Islet precursor cell (in vitro differentiated cells): ENCODE data around the gene PTPRR.

Source experiments
- DNase-seq: peaks from one replicate; pipeline ENCODE4 v3.0.0-alpha.2; 2018

PTPRR gene

GRCh38 chr12:70638639-70639360, 281.7 kb downstream of the PTPRR start:
- no peak for DNase-seq

DNA sequence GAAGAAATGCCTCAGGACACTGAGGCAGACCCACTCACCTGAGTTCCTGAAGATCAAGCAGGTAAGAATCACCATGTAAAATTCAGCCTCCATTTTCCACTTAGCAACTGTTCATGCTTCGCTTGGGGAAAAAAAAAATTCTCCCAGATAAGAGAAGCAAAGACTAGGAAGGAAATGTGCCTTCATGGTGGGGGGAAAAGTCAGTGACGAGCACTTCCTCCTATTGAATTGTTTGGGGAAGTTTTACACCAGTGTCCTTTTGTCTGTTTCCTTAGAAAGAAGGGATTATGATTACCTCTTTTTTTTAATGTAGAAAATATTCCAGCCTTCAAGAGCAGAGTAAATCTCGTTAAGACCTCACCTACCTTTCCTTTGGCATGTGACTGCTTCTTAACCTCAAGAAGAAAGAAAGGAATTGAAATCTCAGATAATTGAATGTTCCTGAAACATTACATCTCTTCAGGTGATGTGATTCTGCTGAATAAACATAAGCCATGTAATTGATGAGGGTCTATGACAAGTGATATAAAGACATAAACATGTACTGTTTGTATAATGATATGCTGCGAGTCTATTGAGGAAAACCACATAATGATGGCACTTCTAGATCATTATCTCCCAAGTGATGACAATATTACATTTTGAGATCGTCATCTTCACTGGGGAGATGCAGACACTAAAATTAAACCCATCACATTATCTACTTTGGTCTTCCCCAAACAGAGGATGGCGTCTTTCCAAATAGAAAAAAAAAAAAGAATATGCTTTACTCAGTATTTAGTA, 283.0 kb downstream of the PTPRR start, which contains the start of gene PTPRB:
Gene PTPRB (minus strand): TSS at position 127 of the 783 bp plus-strand sequence. CDS start 34 bp downstream, at position 93.
- DNase-seq = no peak

- no peak for DNase-seq
These were observed 284.8 kb downstream of the PTPRR start for GRCh38 chr12:70635755-70636154.

- DNase-seq = no peak
These were observed 291.6 kb downstream of the PTPRR start for GRCh38 chr12:70628701-70629480.

GRCh38 chr12:70627677-70628076, 292.9 kb downstream of the PTPRR start:
- no peak for DNase-seq

GRCh38 chr12:70626180-70626579, 294.4 kb downstream of the PTPRR start:
- DNase-seq = no peak

DNA sequence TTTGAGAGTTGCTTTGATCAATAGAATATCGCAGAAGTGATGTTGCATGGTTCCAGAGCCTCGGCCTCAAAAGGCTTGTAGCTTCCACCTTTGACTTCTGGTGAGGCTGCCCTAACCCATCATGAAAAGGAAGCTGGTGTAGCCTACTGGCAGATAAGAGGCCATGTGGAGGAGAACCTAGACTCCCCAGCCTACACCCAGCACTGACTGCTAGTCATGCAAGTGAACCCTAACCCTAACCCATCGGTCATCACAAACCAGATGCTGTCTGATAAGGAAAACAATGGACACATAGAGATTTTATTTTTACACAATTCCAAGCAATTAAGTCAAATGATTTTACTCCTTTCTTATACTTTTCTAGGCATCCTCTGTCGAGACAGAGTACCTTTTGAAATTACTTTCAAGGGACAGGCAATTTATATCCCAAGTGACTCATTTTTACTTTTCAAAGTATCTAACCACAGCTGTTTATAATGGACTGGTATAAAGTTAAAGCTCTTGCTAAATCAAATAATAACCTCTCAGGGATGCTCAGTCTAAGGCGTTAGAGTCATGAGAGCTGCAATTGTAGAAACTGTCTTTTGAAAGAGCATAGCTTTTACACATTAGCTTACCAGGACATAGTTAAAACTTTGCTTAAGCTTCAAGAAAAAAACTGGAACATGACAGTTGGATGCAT, 300.9 kb downstream of the PTPRR start:
- DNase-seq = no peak

DNA sequence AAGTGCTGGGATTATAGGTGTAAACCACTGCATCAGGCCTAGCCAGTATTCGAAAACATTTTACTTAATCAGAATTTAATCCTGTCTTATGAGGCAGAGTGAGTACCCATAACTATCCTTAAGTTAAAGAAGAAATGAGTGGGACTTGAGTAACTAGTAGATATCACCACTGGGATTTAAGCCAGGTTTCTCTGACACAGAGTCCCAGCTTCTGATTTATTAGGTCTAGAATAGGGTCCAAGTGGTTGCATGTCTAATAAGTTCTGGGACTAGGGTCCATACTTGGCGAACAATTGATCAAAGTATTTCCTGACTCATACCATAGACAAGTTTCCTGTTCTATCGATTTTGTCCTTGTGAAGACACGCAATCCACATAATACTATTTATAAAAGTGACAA, 302.2 kb downstream of the PTPRR start:
- no peak for DNase-seq

GRCh38 chr12:70617450-70617849, 303.1 kb downstream of the PTPRR start:
- DNase-seq = no peak

DNA sequence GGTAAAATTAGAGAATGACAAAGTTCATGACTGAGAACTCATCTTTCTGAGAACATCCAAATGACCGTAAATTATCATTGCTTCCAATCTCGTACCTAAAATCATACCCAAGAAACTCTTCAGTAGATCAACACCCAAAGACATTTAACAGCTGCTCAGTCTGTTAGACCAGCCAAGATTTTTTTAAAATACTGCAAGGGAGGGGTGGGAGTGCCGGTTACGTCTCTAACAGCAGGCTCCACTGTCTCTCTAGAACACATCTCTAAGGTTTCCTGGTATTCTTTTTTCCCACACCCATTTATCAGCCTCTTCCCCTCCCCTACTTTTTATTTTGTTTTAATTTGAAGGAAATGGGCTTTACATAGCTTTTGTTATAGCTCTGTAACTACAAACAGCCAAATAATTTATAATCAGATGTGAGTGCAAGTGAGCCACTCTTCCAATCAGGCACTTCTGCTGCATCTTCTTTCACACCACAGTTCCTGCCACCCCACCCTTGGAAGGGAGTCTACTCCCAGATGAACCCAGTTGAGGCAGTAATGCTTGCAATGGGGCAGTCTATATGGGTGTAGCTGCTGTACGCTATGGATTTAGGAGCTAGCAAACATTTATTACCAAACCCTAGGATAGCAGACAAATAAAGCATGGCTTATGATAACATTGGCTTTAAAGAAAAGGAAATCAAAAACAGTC, 305.2 kb downstream of the PTPRR start:
- DNase-seq = no peak

DNA sequence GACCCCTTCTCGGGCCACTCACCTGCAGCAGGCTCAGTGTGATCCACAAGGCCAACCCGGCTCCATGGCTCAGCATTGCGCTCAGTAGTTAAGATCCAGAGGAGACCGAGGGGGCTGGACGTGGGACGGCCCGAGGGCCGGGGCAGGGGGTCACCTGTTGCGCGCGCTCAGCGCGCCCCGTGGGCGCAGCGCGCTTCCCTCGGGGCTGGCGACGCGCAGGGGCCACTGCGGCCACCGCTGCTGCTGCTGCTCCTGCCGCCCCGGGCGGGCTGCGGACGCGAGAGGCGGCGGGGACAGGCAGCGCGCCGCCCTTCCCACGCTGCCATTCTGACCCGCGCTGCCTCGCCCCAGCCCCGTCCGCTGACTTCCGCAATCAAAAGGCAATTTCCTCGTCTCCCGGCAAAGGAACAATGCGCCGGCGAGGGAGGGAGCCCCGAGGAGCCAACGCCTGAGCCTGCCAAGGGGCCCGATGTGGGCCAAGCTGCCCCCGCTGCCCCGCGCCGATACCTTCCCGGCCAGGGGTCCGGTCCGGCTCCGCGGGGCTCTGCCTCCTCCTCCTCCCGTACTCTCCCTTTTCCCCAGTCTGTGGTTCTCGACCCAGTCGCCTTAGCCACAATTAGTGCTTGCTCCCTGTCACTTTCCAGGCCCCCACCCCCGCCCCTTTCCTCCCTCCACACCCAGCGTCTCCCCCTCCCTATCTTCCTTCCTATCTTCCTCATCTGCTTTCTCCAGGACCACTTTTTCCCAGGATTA, 310.6 kb downstream of the PTPRR start:
- peak; percentile 81 for DNase-seq

- DNase-seq = no peak
These were observed 311.3 kb downstream of the PTPRR start for GRCh38 chr12:70609203-70609602.

DNA sequence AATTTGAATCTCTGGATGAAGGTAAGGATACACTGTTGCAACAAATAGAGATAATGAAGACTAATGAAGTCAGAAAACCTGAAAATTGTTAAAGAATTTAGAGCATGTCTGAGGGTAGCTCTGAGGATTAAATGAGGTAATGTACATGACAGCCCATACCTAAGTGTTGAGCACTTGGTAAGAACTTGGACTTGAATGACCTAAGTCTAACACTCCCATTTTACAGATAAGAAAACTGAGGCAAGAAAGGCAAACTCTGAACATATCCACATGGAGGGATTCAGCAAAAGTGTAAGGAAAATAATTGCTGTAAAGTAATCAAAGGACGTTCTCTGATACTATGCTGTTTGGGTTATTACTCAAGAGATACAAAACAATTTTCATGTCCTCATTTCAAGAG, 312.4 kb downstream of the PTPRR start:
- DNase-seq = no peak

DNA sequence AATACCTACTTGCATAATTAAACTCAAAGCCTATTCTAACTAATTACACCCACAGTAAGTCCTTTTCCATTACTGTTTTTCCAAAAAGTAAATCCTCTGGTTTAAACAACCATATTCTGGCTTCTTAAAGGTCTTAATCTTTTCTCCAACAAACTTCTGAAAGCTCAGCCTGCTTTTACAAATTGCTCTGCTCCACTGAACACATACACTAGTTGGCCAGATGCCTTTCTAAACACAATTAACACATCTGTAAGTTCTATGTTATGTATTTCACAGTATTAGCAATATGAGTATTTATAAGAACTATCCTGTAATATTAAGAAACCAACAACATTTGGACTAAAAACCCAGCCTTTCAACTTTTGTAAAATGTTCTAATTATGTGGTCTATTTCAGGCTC, 313.4 kb downstream of the PTPRR start:
- no peak for DNase-seq

DNA sequence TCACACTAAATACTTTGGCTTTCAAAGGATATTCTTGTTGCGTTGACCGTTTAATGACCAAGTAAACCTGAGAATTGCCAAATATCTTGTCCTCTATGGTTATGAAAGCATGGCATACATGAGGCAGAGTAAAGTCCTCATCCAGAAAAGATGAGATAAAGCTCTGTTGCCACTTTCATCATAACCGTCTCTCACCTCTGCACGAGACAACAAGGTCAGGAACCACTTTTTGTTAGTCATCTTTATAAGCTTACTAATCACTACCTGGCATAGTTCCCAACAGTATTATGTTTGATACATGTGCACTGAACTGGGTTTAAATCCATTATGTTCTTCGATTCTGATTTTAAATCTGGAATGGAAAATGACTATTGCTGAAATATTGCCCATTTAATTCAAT, 314.6 kb downstream of the PTPRR start:
- no peak for DNase-seq

- DNase-seq = no peak
These were observed 315.9 kb downstream of the PTPRR start for GRCh38 chr12:70604662-70605061.

DNA sequence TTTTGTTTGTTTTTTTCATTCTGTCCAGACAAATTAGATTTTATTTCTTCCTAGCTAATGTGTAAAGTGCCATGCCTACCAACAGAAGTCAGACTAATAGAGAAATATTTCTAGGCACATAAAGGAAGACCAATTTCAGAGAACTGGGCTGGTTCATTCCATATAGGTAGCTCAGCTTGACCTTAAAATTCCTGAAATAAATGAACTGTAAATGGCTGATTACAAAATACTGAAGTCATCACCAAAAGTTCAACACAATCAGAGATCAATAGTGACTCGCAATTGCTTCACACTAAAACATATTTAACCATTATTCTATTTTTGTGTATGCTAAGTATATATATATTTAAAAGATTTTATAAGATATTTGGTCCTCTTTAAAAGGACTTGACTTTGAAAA, 317.5 kb downstream of the PTPRR start:
- no peak for DNase-seq

GRCh38 chr12:70598467-70599193, 321.9 kb downstream of the PTPRR start:
- no peak for DNase-seq

DNA sequence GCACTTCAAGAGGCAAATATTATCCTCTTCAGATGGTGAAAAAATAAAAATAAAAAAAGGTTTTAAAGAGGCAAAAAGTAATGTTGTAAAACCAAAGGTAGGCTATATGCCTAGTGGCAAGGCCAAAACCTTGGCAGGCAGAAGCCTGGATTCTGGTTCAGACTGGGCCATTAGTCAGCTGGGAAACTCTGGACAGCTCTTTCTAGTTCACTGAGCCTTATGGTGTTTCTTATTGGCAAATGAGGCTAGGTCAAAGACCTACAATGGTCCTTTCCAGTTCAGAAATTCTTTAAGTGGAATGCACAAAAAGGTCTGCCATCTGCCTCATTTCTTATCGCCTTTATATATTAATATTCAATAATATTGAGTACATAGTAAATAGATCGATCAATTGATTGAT, 327.9 kb downstream of the PTPRR start:
- DNase-seq = no peak

DNA sequence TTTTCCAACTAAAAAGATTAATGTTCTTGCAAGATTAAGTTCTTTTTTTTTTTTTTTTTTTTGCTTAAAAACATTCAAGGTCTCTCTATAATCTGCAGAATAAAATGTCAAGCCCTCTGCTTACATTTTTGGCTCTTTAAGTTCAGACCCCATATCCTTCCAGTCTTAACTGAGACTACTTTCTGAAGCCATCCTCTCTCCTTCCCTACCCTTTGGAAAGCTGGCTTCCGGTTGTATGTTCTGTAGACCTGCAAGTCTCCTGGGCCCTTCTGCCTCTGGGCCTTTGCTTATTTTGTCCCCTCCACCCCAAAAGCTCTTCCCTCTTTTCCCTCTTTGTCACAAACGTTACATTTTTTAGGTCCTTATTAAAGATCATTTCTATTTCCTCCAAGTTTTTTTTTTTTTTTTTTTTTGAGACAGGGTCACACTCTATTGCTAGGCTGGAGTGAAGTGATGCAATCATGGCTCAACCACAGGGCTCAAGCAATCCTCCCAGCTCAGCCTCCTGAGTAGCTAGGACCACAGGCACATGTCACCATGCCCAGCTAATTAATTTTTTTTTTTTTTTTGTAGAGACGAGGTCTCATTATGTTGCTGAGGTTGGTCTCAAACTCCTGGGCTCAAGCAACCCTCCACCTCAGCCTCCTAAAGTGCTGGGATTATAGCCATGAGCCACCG, 329.9 kb downstream of the PTPRR start:
- no peak for DNase-seq
